Measurements from ENCODE around the gene PCNT. TPM values are rescaled to one million over a fixed set of nuclear protein-coding genes. Genes with fewer than 3 reads are reported as not detected.

PCNT gene
- total RNA-seq, 1 experiment from 2014 or later, result 39.6 TPM

- Histone ChIP-seq H3K4ac (ENCODE audit: low read depth, low read length) (no peak overlapping the region), H3K4me2 (ENCODE audit: insufficient read depth, insufficient read length, low read length) (no peak overlapping the region), H3K27ac (ENCODE audit: insufficient read length, low read depth, low read length) (no peak overlapping the region), H2AFZ (ENCODE audit: low read length) (no peak overlapping the region), H4K20me1 (ENCODE audit: control insufficient read depth, insufficient read depth, insufficient read length) (no peaks in the 10 kb centered on the region), H2BK120ac (ENCODE audit: low read depth, low read length, poor library complexity, severe bottlenecking) (no peak overlapping the region), H2BK5ac (ENCODE audit: insufficient read length, low read length) (no peak overlapping the region), H3K27me3 (ENCODE audit: insufficient read depth, low read length) (no peaks in the 10 kb centered on the region), H3K14ac (ENCODE audit: insufficient read depth, low read length) (no peak overlapping the region; the same call in 1 of the 2 replicates), H2BK12ac (ENCODE audit: insufficient read length, low read depth, low read length) (no peak overlapping the region), H2AK5ac (ENCODE audit: insufficient read length, low read length) (no peak overlapping the region), H3K56ac (ENCODE audit: insufficient read length, low read depth, low read length) (no peak overlapping the region), H3K23me2 (ENCODE audit: insufficient read length, low read depth, low read length, poor library complexity, severe bottlenecking) (no peaks in the 10 kb centered on the region), H3T11ph (ENCODE audit: low read length) (no peak overlapping the region), H3K23ac (ENCODE audit: insufficient read length, low read depth, low read length) (no peak overlapping the region), H2BK20ac (ENCODE audit: low read depth, low read length, poor library complexity, severe bottlenecking) (no peak overlapping the region), H3K18ac (ENCODE audit: insufficient read length, low read depth, low read length) (no peak overlapping the region), H4K91ac (ENCODE audit: insufficient read length, low read depth, low read length) (no peak overlapping the region), H4K8ac (replicated peaks; ENCODE audit: insufficient read length, low read depth, low read length) (no peak overlapping the region), H3K9me3 (ENCODE audit: control insufficient read depth, low read depth, low read length) (no peaks in the 10 kb centered on the region), H3K79me2 (ENCODE audit: insufficient read depth, low read length) (no peaks in the 10 kb centered on the region), H2BK15ac (ENCODE audit: low read depth, low read length) (no peak overlapping the region), H3K9ac (ENCODE audit: extremely low read depth, insufficient read length, low read length) (no peak overlapping the region), H4K5ac (ENCODE audit: insufficient read length, low read depth, low read length) (no peak overlapping the region), H3K4me1 (ENCODE audit: insufficient read depth, low read length) (no peaks in the 10 kb centered on the region), H3K79me1 (ENCODE audit: insufficient read depth, low read depth, low read length, poor library complexity, severe bottlenecking) (no peaks in the 10 kb centered on the region)
- no peak for DNase-seq
- Mint-ChIP-seq H3K9me3 (no peaks in the 10 kb centered on the region), H3K27ac (no peak overlapping the region), H3K27me3 (ENCODE audit: low read depth) (no peaks in the 10 kb centered on the region), H3K4me1 (no peaks in the 10 kb centered on the region), H3K4me3 (no peak overlapping the region), H3K36me3 (ENCODE audit: insufficient read depth in 1 of 3, low read depth in 3 of 3) (peaks cover 31 to 80% (median 75%) of the 10 kb centered on the region in 3 experiments; a peak in 6 of 7 replicates)
- no peak for TF ChIP-seq CTCF (conservative IDR thresholded peaks at IDR 0.05)
- no CpG with 5 or more reads among the region's 14 CpGs for WGBS (ENCODE audit: extremely low coverage, insufficient read length, low lambda C conversion rate)
Measured at GRCh38 chr21:46352913-46353312, 29.0 kb downstream of the PCNT start.

Data from H9 (cell line).